NCI-H1048 (cell line): ENCODE measurements around the gene PANX3.

Experiments used
- DNase-seq: peaks from one replicate; lab custom pipeline; 2025; lab: John Stamatoyannopoulos, UW

PANX3 gene

DNA sequence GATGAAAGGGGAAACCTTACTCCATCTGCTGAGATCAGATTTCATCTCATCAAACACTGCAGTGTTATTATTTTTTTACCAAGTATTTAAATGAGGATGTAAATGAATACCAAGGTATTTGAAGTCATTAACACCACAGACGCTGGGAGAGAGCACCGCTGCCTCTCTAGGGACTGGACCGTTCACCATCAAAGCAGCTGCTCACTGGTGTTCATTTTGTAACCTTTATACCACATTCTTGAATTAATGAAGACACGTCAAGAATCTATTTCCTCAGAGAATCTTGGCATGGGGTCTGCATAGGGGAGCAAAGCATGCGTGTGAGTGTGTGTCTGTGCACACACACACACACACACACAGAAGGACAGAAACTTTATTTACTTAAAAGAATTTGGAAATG, 46.7 kb downstream of the PANX3 start:
- no peak for DNase-seq

DNA sequence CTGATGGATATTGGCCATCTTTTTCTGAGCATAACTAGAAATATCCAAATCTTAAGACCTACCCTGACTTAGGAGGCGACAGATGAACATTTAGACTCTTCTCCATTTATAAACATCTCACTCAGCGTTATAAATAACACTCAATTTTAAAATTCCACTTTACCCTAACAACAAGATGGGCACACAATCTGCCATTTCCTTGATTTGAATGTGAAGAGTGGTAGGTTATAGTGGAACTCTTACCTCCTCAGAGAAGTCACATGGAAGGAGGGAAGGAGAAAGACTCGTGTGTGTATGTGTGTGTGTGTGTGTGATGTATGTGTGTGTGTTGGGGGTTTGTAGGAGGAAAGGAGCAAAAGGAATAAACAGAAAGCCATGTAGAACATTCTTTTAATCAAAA, 47.3 kb downstream of the PANX3 start:
- DNase-seq: no peak

DNA sequence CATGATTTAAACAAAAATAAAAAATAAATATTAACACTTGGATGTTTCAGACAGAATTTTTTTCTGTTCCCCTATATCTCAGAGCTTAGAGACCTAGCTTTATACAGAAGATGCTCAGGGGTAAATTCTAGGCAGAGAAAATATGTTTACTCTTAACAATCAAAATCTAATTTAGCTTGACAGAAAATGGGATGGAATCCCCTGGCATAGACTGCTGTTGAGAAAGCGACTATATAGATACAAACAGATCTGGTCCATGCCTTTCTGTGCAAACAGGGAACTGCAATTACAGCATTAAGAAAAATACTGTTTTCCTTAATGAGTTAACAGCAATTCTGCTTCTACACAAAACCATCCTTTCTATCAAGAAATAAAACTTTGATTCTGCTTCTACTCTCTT, 47.8 kb downstream of the PANX3 start:
- DNase-seq: no peak

DNA sequence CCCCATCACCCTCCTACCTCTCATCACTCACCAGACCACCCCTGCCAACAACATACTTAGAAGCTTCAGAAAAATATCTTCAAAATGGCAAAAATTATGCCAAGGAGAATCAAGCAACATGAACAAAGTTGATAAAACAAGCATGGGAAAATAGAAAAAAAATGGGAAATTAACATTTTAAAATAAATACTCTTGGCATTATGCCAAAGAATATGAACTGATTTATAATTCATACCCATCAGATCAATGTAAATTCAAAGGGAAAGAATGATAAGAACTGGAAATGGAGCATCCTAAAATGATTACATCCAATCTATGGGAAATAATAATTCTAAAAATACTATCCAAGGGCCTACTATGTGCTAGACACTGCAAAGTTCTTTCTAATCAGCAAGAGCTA, 50.3 kb downstream of the PANX3 start:
- no peak for DNase-seq

DNA sequence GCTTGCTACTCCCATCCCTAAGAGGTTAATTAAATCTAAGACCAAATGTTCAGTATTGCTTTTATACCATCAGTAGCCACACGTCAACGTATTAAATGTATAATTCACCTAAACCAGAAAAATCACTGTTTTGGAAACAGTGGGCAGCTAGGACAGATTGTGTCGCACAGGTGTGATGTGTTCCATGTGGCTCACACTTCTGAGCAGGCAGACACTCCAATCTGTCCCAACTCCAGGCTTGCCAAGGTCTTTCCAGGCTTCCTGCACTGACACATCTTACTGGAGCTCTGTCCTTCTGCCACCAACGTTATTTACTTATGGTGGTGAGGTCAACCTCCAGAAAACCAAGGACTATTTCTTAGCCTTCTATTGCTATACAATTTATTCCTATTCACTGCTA, 50.9 kb downstream of the PANX3 start:
- DNase-seq: no peak

DNA sequence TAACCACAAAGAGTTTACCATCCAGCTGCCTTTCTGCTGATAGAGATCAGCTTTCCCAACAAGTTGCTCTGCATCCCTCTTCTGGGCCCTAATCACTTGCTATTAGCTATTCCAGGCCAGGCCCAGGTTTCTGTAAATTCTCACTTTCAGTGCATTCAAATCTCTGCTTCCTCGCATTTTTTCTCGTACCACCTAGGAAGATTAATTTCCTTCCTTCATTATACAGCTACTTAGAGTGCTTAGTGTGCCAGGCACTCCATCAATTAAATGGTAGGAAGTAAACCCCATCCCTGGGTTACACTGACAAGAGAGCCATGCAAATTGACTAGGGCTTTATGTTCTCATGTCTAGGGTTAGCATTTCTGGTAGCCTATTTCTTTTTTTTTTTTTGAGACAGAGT, 52.6 kb downstream of the PANX3 start:
- no peak for DNase-seq

DNA sequence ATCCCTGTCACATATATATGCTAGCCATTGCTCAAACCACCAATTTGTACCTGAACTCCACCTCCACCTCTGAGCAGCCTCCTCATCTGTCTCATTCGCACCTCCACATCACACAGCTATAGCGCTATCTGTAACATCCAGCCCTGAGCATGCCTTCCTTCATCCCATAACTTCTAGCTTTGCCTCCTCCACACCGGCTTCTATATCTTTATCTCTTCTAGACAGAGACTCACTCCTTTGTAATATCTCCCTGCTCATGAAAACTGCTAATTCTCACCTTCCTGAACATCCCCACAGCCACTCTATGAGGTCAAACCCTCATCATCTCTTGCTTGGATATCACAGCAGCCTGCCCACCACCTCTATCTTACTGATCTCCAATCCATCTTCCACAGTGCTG, 56.4 kb downstream of the PANX3 start:
- DNase-seq: no peak

DNA sequence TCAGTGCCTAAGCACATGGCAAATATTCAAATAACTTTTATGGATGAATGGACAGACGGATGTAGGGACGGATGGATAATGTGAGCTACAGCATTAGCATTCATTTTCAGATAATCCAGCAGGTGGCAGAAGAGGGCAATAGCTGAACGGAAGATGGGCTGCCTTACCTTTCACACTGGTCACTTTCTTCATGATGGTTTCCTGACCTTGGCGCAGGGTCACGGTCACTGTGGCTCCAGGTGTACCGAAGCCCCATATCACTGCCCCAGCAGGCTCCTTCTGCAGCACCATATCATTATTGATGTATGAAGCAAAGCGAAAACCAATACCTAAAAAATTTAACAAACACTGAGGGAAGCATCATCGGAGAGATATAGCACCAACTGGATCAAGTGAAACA, 58.0 kb downstream of the PANX3 start:
- DNase-seq: no peak
